K562 (cell line): Measurements from ENCODE around the gene PHYH. TPM values are rescaled to one million over a fixed set of nuclear protein-coding genes. Genes with fewer than 3 reads are reported as not detected.

Experiments used
- ATAC-seq: fragments of 200-7000 bp; cut with Tn5 transposase; 3 replicates; pipeline ENCODE4 v1.9.1; 2020; ENCODE audit warnings: moderate library complexity
- BruUV-seq: library from RNA; stranded (reverse); fragments of 400-500 nt; replicated peaks from 2 replicates; lab custom pipeline; 2021; lab: Mats Ljungman, UMichigan
- CTCF ChIA-PET: fragments of 300-600 bp; formaldehyde crosslinking; extraction: SDS; loops from one replicate; lab custom pipeline; 2021; ENCODE audit warnings: low intra/inter-chr PET ratio; lab: Yijun Ruan, JAX
- POLR2A ChIA-PET: fragments of 300-600, 350-650 bp; sonication (Branson Sonifier 250); formaldehyde crosslinking; extraction: SDS; loops from one replicate; lab custom pipeline; 2021; ENCODE audit warnings: antibody characterized with exemption, inconsistent platforms; lab: Yijun Ruan, JAX
- DNase-seq, 4 experiments: peaks; one replicate each; pipeline versions ENCODE4 v3.0.0 to v3.0.0-alpha.2; 2011 to 2018; ENCODE audit warnings: low spot score in 3 of 4, mixed read lengths in 3 of 4; ENCODE audit errors: extremely low read depth in 1 of 4
- FAIRE-seq: peaks from 2 replicates; lab custom pipeline; 2011; peaks lifted over from hg19 to GRCh38; lab: Jason Lieb, UNC
- H2AFZ ChIP-seq: 2 replicates; pipeline ENCODE4 v1.6.0; 2011; ENCODE audit warnings: low read depth, low read length, control low read depth, inconsistent platforms
- H3K27ac ChIP-seq: fragments of 200-600 bp; 3 replicates; pipeline ENCODE4 v1.8.0; 2011; ENCODE audit warnings: low read depth, mild to moderate bottlenecking, control low read depth, inconsistent platforms, low read length, moderate library complexity, mixed read lengths; ENCODE audit errors: extremely low read depth
- H3K27me3 ChIP-seq, 2 experiments: fragments of 300-600 bp in 1 of 2; 2 replicates in 1 of 2; 3 replicates in 1 of 2; pipeline versions ENCODE4 v1.6.0 to v1.8.0; 2011; ENCODE audit warnings: inconsistent platforms in 2 of 2, low read length in 2 of 2, mild to moderate bottlenecking in 1 of 2, mixed read lengths in 1 of 2, moderate library complexity in 1 of 2; ENCODE audit not compliant: control insufficient read depth in 2 of 2, insufficient read depth in 2 of 2
- H3K36me3 ChIP-seq: fragments of 300-600 bp; 3 replicates; pipeline ENCODE4 v1.8.0; 2011; ENCODE audit warnings: mild to moderate bottlenecking, low read length, inconsistent platforms; ENCODE audit not compliant: control insufficient read depth, insufficient read depth
- H3K4me1 ChIP-seq, 2 experiments: fragments of 200-600 bp in 1 of 2; replicated peaks in 1 of 2; 2 replicates in 1 of 2; 3 replicates in 1 of 2; pipeline versions ENCODE4 v1.5.1 to v1.8.0; 2011; ENCODE audit warnings: inconsistent platforms in 2 of 2, low read length in 2 of 2, mild to moderate bottlenecking in 1 of 2, mixed read lengths in 1 of 2, moderate library complexity in 1 of 2; ENCODE audit not compliant: control insufficient read depth in 2 of 2, insufficient read depth in 2 of 2
- H3K4me2 ChIP-seq: 2 replicates; pipeline ENCODE4 v1.6.1; 2011; ENCODE audit warnings: low read length, control low read depth, inconsistent platforms, mixed read lengths; ENCODE audit not compliant: insufficient read depth
- H3K4me3 ChIP-seq: fragments of 200-600 bp; sonication (generic), shearing (Covaris generic); 2 replicates; pipeline ENCODE4 v1.5.1; 2016; ENCODE audit warnings: control low read depth, inconsistent platforms
- H3K79me2 ChIP-seq: fragments of 200-600 bp; 3 replicates; pipeline ENCODE4 v1.8.0; 2011; ENCODE audit warnings: low read length, inconsistent platforms; ENCODE audit not compliant: control insufficient read depth, insufficient read depth
- H3K9ac ChIP-seq, 2 experiments: 2 replicates each; pipeline versions ENCODE4 v1.6.0 to v1.6.1; 2011; ENCODE audit warnings: low read depth in 2 of 2, low read length in 2 of 2, control low read depth in 1 of 2, inconsistent platforms in 1 of 2, mild to moderate bottlenecking in 1 of 2, mixed read lengths in 1 of 2; ENCODE audit not compliant: insufficient read depth in 1 of 2
- H3K9me1 ChIP-seq: one replicate; pipeline ENCODE4 v1.6.0; 2011; ENCODE audit warnings: inconsistent platforms, mild to moderate bottlenecking, low read length, moderate library complexity; ENCODE audit not compliant: control insufficient read depth, insufficient read depth
- H3K9me3 ChIP-seq: replicated peaks from 2 replicates; pipeline ENCODE4 v1.5.1; 2011; ENCODE audit warnings: low read depth, low read length, inconsistent platforms; ENCODE audit not compliant: control insufficient read depth, insufficient read depth
- H4K20me1 ChIP-seq: replicated peaks from 2 replicates; pipeline ENCODE4 v1.6.1; 2011; ENCODE audit warnings: low read length, inconsistent platforms, mixed read lengths; ENCODE audit not compliant: control insufficient read depth, insufficient read depth
- EP300 ChIP-seq: IDR thresholded peaks from 2 replicates; pipeline ENCODE4 v1.6.1; 2012; ENCODE audit warnings: low read length, improper control_type of control experiment
- MAFK ChIP-seq: IDR thresholded peaks from 2 replicates; pipeline ENCODE4 v1.6.1; 2011; ENCODE audit warnings: low read length, improper control_type of control experiment
- RFX7 ChIP-seq: fragments of 250-450 bp; sonication (Bioruptor Pico); IDR thresholded peaks from 2 replicates; pipeline ENCODE4 v1.5.1; 2021; ENCODE audit warnings: mild to moderate bottlenecking
- SMARCE1 ChIP-seq: fragments of 450-650 bp; IDR thresholded peaks from 2 replicates; pipeline ENCODE4 v1.7.1; 2016; ENCODE audit warnings: mild to moderate bottlenecking
- XRCC4 ChIP-seq: IDR thresholded peaks from one replicate; pipeline ENCODE4 v1.6.1; 2011; ENCODE audit not compliant: insufficient read depth, insufficient read length; ENCODE audit errors: extremely low read depth
- ZNF212 ChIP-seq: fragments of 450-650 bp; formaldehyde crosslinking; IDR thresholded peaks from 2 replicates; pipeline ENCODE4 v1.4.0; 2020; ENCODE audit warnings: mild to moderate bottlenecking
- ZNF217 ChIP-seq: sonication (generic); formaldehyde crosslinking; IDR thresholded peaks from 2 replicates; pipeline ENCODE4 v1.8.0; 2022; ENCODE audit warnings: mild to moderate bottlenecking, missing genetic modification reagents
- ZNF239 ChIP-seq: fragments of 250-450 bp; sonication (Bioruptor Pico); IDR thresholded peaks from 2 replicates; pipeline ENCODE4 v1.4.0; 2020; ENCODE audit warnings: mild to moderate bottlenecking
- ZNF347 ChIP-seq: fragments of 450-650 bp; formaldehyde crosslinking; IDR thresholded peaks from 2 replicates; pipeline ENCODE4 v1.4.0; 2020; ENCODE audit warnings: low read depth, mild to moderate bottlenecking, moderate library complexity
- WGBS: fragments of 100-300 bp; shearing (Covaris generic); methylation state at CpG from one replicate; pipeline ENCODE4 v1.1.6; 2016; ENCODE audit warnings: low coverage, mixed read lengths; ENCODE audit not compliant: insufficient coverage; ENCODE audit errors: missing lambda C conversion rate; 5-methylcytosine and 5-hydroxymethylcytosine counted together
- in situ Hi-C: fragments of 300-500 bp; cut with MboI; formaldehyde crosslinking; loops from 4 replicates; pipeline ENCODE4 v1.15.0; 2018; ENCODE audit warnings: inconsistent platforms, mixed read lengths
- intact Hi-C: fragments of 100-400 bp; cut with micrococcal nuclease; formaldehyde crosslinking; loops from 2 replicates; pipeline ENCODE4 v1.14.2; 2022
- polyA plus RNA-seq, 8 experiments: library from polyadenylated mRNA; depleted of rRNA in 4 of 8; stranded (reverse) in 5 of 8; unstranded in 3 of 8; fragments of >200 nt; fragmentation: Nextera tagmentation in 2 of 8; fragmentation: Illumina TruSeq in 1 of 8; extraction: Ambion mirVana in 2 of 8; extraction: Trizol in 1 of 8; gene quantifications; 2 replicates each; pipeline versions ENCODE4 v1.2.1 to v1.2.3, GENCODE V29; 2011 to 2014; ENCODE audit warnings: inconsistent platforms in 1 of 8, missing spikeins in 1 of 8
- total RNA-seq, 7 experiments: library from RNA; depleted of rRNA in 6 of 7; stranded (reverse); fragments of >200 nt in 6 of 7; fragmentation: Illumina TruSeq in 2 of 7; extraction: Trizol in 2 of 7; gene quantifications; 2 replicates each; pipeline versions ENCODE4 v1.2.1 to v1.2.3, GENCODE V29; 2011 to 2021; ENCODE audit warnings: low replicate concordance in 1 of 7
- TF ChIP-seq, protein P1 (sequence below): fragments of 450-650 bp; IDR thresholded peaks from 2 replicates; pipeline ENCODE4 v1.6.1; 2016; ENCODE audit warnings: low read depth, mild to moderate bottlenecking, moderate library complexity
- TF ChIP-seq, protein P2 (sequence below): fragments of 250-450 bp; sonication (Bioruptor Pico); IDR thresholded peaks from 2 replicates; pipeline ENCODE4 v1.8.0; 2021; ENCODE audit warnings: mild to moderate bottlenecking, moderate library complexity
- TF ChIP-seq, protein P3 (sequence below): sonication (generic); formaldehyde crosslinking; IDR thresholded peaks from 2 replicates; pipeline ENCODE4 v1.9.0; 2022; ENCODE audit warnings: mild to moderate bottlenecking, missing genetic modification reagents
- TF ChIP-seq, protein P4 (sequence below): fragments of 250-450 bp; sonication (Bioruptor Pico); IDR thresholded peaks from 2 replicates; pipeline ENCODE4 v1.9.0; 2021; ENCODE audit warnings: mild to moderate bottlenecking, inconsistent platforms

The PHYH gene
- total and polyA plus RNA-seq, 9 of the 15 experiments (the other 6 are each of a cell fraction or from before 2014, with no cell fraction given): 3.8 to 6.9 (median 5.7) TPM

DNA sequence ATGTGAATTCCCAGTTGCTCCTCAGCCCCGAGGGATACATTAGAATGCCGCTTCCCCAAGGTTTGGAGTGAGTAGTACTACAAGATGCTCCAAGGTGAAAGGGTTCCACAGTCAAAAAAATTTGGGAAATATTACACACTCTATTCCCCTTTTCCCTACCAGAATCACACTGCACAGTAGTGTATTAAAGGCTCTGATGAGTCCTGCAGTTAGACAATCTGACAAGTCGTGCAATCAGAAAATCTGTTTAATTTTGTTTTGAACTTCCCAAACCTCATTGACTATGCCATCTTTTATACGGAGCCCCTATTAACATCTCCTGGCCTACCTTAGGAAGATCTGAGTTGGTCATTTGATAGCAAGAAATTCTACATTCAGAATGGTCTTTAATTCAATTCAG, 52.1 kb downstream of the PHYH start:
- DNase-seq: no peak
- FAIRE-seq: no peak
- BruUV-seq: no TSS peak
- H3K9ac ChIP-seq: no peak overlapping the region
- no peaks in the 10 kb centered on the region for H3K4me1 ChIP-seq
- no peak overlapping the region for H3K27ac ChIP-seq
- peak; percentile 96 for TF ChIP-seq ZNF239 (CRISPR knock-in tag)
- TF ChIP-seq, protein P1, sequence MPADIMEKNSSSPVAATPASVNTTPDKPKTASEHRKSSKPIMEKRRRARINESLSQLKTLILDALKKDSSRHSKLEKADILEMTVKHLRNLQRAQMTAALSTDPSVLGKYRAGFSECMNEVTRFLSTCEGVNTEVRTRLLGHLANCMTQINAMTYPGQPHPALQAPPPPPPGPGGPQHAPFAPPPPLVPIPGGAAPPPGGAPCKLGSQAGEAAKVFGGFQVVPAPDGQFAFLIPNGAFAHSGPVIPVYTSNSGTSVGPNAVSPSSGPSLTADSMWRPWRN: no peak
- ATAC-seq: no peak
- no peak overlapping the region for H2AFZ ChIP-seq
- H4K20me1 ChIP-seq: no peaks in the 10 kb centered on the region
- H3K4me3 ChIP-seq: no peak overlapping the region
- no peaks in the 10 kb centered on the region for H3K9me3 ChIP-seq
- 32% methylated on average over 4 of the region's 4 CpGs for WGBS
- no peak overlapping the region for H3K4me2 ChIP-seq
- intact Hi-C loops (no loop called here), in situ Hi-C loops (no loop called here)
- no peaks in the 10 kb centered on the region for H3K36me3 ChIP-seq
- H3K27me3 ChIP-seq: peaks cover 4 to 20% of the 10 kb centered on the region in 2 experiments; a peak in 4 of 5 replicates
- POLR2A ChIA-PET: no interaction called here
- no peaks in the 10 kb centered on the region for H3K9me1 ChIP-seq
- CTCF ChIA-PET: no interaction called here
- no peaks in the 10 kb centered on the region for H3K79me2 ChIP-seq

DNA sequence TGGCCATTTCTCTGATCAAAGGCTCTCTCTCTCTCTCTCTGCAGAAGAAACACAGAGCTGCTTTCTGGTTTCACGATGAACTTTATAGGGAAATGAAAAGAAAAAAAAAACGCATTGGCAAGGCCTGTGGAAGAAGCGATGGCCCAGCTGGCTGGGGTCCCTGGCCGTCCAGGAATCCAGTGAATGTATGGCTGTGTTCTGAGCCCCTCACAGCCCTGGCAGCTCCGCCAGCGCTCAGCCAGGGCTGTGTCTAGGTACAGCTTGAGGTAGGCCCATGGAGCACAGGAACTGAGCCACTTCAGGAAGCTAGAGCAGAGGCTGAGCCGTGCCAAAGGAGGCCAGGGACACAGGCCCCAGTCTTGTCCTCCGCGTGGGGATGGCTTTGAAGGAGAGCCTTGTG, 52.6 kb downstream of the PHYH start:
- no TSS peak for BruUV-seq
- FAIRE-seq: no peak
- POLR2A ChIA-PET: interaction anchor here (0.5 to 0.6 kb wide), 2 partner anchors 25 to 112 kb away, joined by 3 read pairs; no protein-coding TSS in a partner anchor
- no peak for TF ChIP-seq ZNF217 (CRISPR knock-in tag)
- TF ChIP-seq, protein P2, sequence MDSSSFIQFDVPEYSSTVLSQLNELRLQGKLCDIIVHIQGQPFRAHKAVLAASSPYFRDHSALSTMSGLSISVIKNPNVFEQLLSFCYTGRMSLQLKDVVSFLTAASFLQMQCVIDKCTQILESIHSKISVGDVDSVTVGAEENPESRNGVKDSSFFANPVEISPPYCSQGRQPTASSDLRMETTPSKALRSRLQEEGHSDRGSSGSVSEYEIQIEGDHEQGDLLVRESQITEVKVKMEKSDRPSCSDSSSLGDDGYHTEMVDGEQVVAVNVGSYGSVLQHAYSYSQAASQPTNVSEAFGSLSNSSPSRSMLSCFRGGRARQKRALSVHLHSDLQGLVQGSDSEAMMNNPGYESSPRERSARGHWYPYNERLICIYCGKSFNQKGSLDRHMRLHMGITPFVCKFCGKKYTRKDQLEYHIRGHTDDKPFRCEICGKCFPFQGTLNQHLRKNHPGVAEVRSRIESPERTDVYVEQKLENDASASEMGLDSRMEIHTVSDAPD: no peak
- no peak for TF ChIP-seq XRCC4
- TF ChIP-seq, protein P3, sequence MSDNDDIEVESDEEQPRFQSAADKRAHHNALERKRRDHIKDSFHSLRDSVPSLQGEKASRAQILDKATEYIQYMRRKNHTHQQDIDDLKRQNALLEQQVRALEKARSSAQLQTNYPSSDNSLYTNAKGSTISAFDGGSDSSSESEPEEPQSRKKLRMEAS (CRISPR knock-in tag): no peak
- no peak for TF ChIP-seq MAFK
- TF ChIP-seq ZNF347 (CRISPR knock-in tag): no peak
- TF ChIP-seq, protein P4, sequence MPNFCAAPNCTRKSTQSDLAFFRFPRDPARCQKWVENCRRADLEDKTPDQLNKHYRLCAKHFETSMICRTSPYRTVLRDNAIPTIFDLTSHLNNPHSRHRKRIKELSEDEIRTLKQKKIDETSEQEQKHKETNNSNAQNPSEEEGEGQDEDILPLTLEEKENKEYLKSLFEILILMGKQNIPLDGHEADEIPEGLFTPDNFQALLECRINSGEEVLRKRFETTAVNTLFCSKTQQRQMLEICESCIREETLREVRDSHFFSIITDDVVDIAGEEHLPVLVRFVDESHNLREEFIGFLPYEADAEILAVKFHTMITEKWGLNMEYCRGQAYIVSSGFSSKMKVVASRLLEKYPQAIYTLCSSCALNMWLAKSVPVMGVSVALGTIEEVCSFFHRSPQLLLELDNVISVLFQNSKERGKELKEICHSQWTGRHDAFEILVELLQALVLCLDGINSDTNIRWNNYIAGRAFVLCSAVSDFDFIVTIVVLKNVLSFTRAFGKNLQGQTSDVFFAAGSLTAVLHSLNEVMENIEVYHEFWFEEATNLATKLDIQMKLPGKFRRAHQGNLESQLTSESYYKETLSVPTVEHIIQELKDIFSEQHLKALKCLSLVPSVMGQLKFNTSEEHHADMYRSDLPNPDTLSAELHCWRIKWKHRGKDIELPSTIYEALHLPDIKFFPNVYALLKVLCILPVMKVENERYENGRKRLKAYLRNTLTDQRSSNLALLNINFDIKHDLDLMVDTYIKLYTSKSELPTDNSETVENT (CRISPR knock-in tag): no peak
- no peak for TF ChIP-seq RFX7
- TF ChIP-seq EP300: no peak
- no peak for TF ChIP-seq ZNF212 (CRISPR knock-in tag)
- no peak for TF ChIP-seq SMARCE1

More for the DNA sequence above, 52.6 kb downstream of the PHYH start:
- intact Hi-C loops: no loop called here
- Histone ChIP-seq H3K4me1 (no peaks in the 10 kb centered on the region), H3K27me3 (peaks cover 4 to 20% of the 10 kb centered on the region in 2 experiments; a peak in 4 of 5 replicates), H3K4me2 (no peak overlapping the region), H3K9ac (no peak overlapping the region), H3K9me3 (no peaks in the 10 kb centered on the region), H3K36me3 (no peaks in the 10 kb centered on the region), H3K4me3 (no peak overlapping the region), H4K20me1 (no peaks in the 10 kb centered on the region), H3K9me1 (no peaks in the 10 kb centered on the region), H3K27ac (no peak overlapping the region), H3K79me2 (no peaks in the 10 kb centered on the region), H2AFZ (0 out of 2 replicates have a peak overlapping the region, but pooled peaks have one; percentile 14)
- 29% methylated on average over 6 of the region's 9 CpGs for WGBS
- DNase-seq: no peak
- CTCF ChIA-PET: no interaction called here
- ATAC-seq: no peak
- in situ Hi-C loops: no loop called here
